HAP-1 (cell line): ENCODE measurements around the gene C6orf89.

Experiments used
- DNase-seq, 2 experiments: peaks; one replicate each; pipeline ENCODE4 v3.0.0-alpha.2; 2016 to 2020; ENCODE audit warnings: low spot score in 2 of 2
- H3K27me3 ChIP-seq: fragments of 250-450 bp; sonication (Bioruptor Pico); 2 replicates; pipeline ENCODE4 v1.5.1; 2020; ENCODE audit warnings: low read depth, mild to moderate bottlenecking, moderate library complexity
- H3K36me3 ChIP-seq: fragments of 250-450 bp; sonication (Bioruptor Pico); replicated peaks from 2 replicates; pipeline ENCODE4 v1.5.1; 2020; ENCODE audit warnings: mild to moderate bottlenecking
- H3K4me1 ChIP-seq: fragments of 250-450 bp; sonication (Bioruptor Pico); 2 replicates; pipeline ENCODE4 v1.5.1; 2020; ENCODE audit warnings: mild to moderate bottlenecking
- H3K4me3 ChIP-seq: fragments of 250-450 bp; sonication (Bioruptor Pico); 2 replicates; pipeline ENCODE4 v1.5.1; 2020; ENCODE audit warnings: mild to moderate bottlenecking, moderate library complexity
- H3K9me3 ChIP-seq: fragments of 250-450 bp; sonication (Bioruptor Pico); 2 replicates; pipeline ENCODE4 v1.5.1; 2020; ENCODE audit warnings: mild to moderate bottlenecking, moderate library complexity
- in situ Hi-C: fragments of 300-500 bp; cut with MboI; formaldehyde crosslinking; loops from 3 replicates; pipeline ENCODE4 v1.14.3; 2020; ENCODE audit warnings: low sequenced_read_pairs, inconsistent platforms, mixed read lengths

C6orf89 gene

GRCh38 chr6:36912030-36912454, 26.3 kb downstream of the C6orf89 start:
- H3K36me3 ChIP-seq = peaks cover 16% of the 10 kb centered on the region
- in situ Hi-C loops = no loop called here

GRCh38 chr6:36912586-36912985, 26.8 kb downstream of the C6orf89 start:
- Histone ChIP-seq H3K4me3 (no peak overlapping the region), H3K36me3 (peaks cover 13% of the 10 kb centered on the region), H3K9me3 (no peaks in the 10 kb centered on the region), H3K4me1 (no peaks in the 10 kb centered on the region), H3K27me3 (no peaks in the 10 kb centered on the region)
- no peak for DNase-seq
- in situ Hi-C loops = no loop called here

More at GRCh38 chr6:36912030-36912454, 26.3 kb downstream of the C6orf89 start:
- no peak for DNase-seq
- H3K4me3 ChIP-seq = no peak overlapping the region
- peaks cover 3% of the 10 kb centered on the region; the same call in 1 of the 2 replicates for H3K4me1 ChIP-seq
- no peaks in the 10 kb centered on the region for H3K9me3 ChIP-seq
- no peaks in the 10 kb centered on the region for H3K27me3 ChIP-seq

- no peak for DNase-seq
- in situ Hi-C loops = no loop called here
- peaks cover 12% of the 10 kb centered on the region for H3K36me3 ChIP-seq
Observed at GRCh38 chr6:36913082-36913481, 27.3 kb downstream of the C6orf89 start.

GRCh38 chr6:36914227-36914794, 28.6 kb downstream of the C6orf89 start:
- H3K9me3 ChIP-seq = no peaks in the 10 kb centered on the region
- no peak for DNase-seq
- H3K4me3 ChIP-seq = no peak overlapping the region
- peaks cover 15% of the 10 kb centered on the region for H3K36me3 ChIP-seq
- no peaks in the 10 kb centered on the region for H3K27me3 ChIP-seq
- H3K4me1 ChIP-seq = no peaks in the 10 kb centered on the region
- in situ Hi-C loops = no loop called here

More at GRCh38 chr6:36913082-36913481, 27.3 kb downstream of the C6orf89 start:
- no peak overlapping the region for H3K4me3 ChIP-seq
- no peaks in the 10 kb centered on the region for H3K9me3 ChIP-seq
- H3K27me3 ChIP-seq = no peaks in the 10 kb centered on the region
- no peaks in the 10 kb centered on the region for H3K4me1 ChIP-seq

- DNase-seq = no peak
- Histone ChIP-seq H3K27me3 (no peaks in the 10 kb centered on the region), H3K4me1 (no peaks in the 10 kb centered on the region), H3K4me3 (no peak overlapping the region), H3K9me3 (no peaks in the 10 kb centered on the region), H3K36me3 (peaks cover 22% of the 10 kb centered on the region)
- in situ Hi-C loops = no loop called here
Observed at GRCh38 chr6:36915599-36915998, 29.8 kb downstream of the C6orf89 start.

GRCh38 chr6:36916126-36916525, 30.4 kb downstream of the C6orf89 start:
- DNase-seq = no peak
- Histone ChIP-seq H3K9me3 (no peaks in the 10 kb centered on the region), H3K36me3 (peaks cover 22% of the 10 kb centered on the region), H3K4me1 (no peaks in the 10 kb centered on the region), H3K27me3 (no peaks in the 10 kb centered on the region), H3K4me3 (no peak overlapping the region)
- in situ Hi-C loops = no loop called here

GRCh38 chr6:36917541-36918193, 31.9 kb downstream of the C6orf89 start:
- H3K36me3 ChIP-seq = peaks cover 22% of the 10 kb centered on the region
- H3K4me3 ChIP-seq = no peak overlapping the region
- in situ Hi-C loops = no loop called here
- H3K27me3 ChIP-seq = no peaks in the 10 kb centered on the region
- no peak for DNase-seq
- H3K9me3 ChIP-seq = no peaks in the 10 kb centered on the region
- no peaks in the 10 kb centered on the region for H3K4me1 ChIP-seq

GRCh38 chr6:36920049-36920448, 34.3 kb downstream of the C6orf89 start:
- H3K4me1 ChIP-seq = no peaks in the 10 kb centered on the region
- no peak overlapping the region for H3K4me3 ChIP-seq
- in situ Hi-C loops = no loop called here
- H3K27me3 ChIP-seq = no peaks in the 10 kb centered on the region
- peaks cover 14% of the 10 kb centered on the region for H3K36me3 ChIP-seq
- H3K9me3 ChIP-seq = no peaks in the 10 kb centered on the region
- DNase-seq = no peak

- no peak for DNase-seq
- in situ Hi-C loops = no loop called here
- Histone ChIP-seq H3K27me3 (no peaks in the 10 kb centered on the region), H3K36me3 (peaks cover 14% of the 10 kb centered on the region), H3K4me3 (no peak overlapping the region), H3K9me3 (no peaks in the 10 kb centered on the region), H3K4me1 (no peaks in the 10 kb centered on the region)
Observed at GRCh38 chr6:36920546-36920945, 34.8 kb downstream of the C6orf89 start.

- DNase-seq = no peak
- H3K27me3 ChIP-seq = no peaks in the 10 kb centered on the region
- H3K4me3 ChIP-seq = no peak overlapping the region
- no peaks in the 10 kb centered on the region for H3K4me1 ChIP-seq
- H3K9me3 ChIP-seq = no peaks in the 10 kb centered on the region
- in situ Hi-C loops = no loop called here
- H3K36me3 ChIP-seq = peaks cover 9% of the 10 kb centered on the region; the same call in 1 of the 2 replicates
Observed at GRCh38 chr6:36924131-36924530, 38.4 kb downstream of the C6orf89 start.

GRCh38 chr6:36924778-36925374, 39.1 kb downstream of the C6orf89 start:
- peaks cover 3% of the 10 kb centered on the region; the same call in 1 of the 2 replicates for H3K36me3 ChIP-seq
- no peak overlapping the region for H3K4me3 ChIP-seq
- H3K27me3 ChIP-seq = no peaks in the 10 kb centered on the region
- H3K9me3 ChIP-seq = no peaks in the 10 kb centered on the region
- DNase-seq = no peak
- in situ Hi-C loops = no loop called here
- peaks cover 2% of the 10 kb centered on the region; the same call in 1 of the 2 replicates for H3K4me1 ChIP-seq

- H3K36me3 ChIP-seq = no peaks in the 10 kb centered on the region; the same call in 1 of the 2 replicates
- in situ Hi-C loops = no loop called here
- H3K4me3 ChIP-seq = no peak overlapping the region
- H3K27me3 ChIP-seq = no peaks in the 10 kb centered on the region
- no peak for DNase-seq
- peaks cover 2% of the 10 kb centered on the region; the same call in 1 of the 2 replicates for H3K4me1 ChIP-seq
- no peaks in the 10 kb centered on the region for H3K9me3 ChIP-seq
Observed at GRCh38 chr6:36925809-36926208, 40.1 kb downstream of the C6orf89 start.

GRCh38 chr6:36926708-36927513, 41.2 kb downstream of the C6orf89 start:
- Histone ChIP-seq H3K36me3 (no peaks in the 10 kb centered on the region; the same call in 1 of the 2 replicates), H3K4me3 (no peak overlapping the region), H3K9me3 (no peaks in the 10 kb centered on the region), H3K4me1 (peaks cover 2% of the 10 kb centered on the region; the same call in 1 of the 2 replicates), H3K27me3 (no peaks in the 10 kb centered on the region)
- DNase-seq = no peak
- in situ Hi-C loops = no loop called here
